Calu3 (cell line): ENCODE data around the gene ADGRA1. TPM values are rescaled to one million over a fixed set of nuclear protein-coding genes. Genes with fewer than 3 reads are reported as not detected.

Experiments
- BruUV-seq: library from RNA; stranded (reverse); fragments of 400-500 nt; replicated peaks from 2 replicates; lab custom pipeline; 2021; lab: Mats Ljungman, UMichigan
- CTCF ChIA-PET: fragments of 300-600 bp; sonication (Branson Sonifier 250); formaldehyde crosslinking; loops from one replicate; lab custom pipeline; 2022; ENCODE audit warnings: antibody characterized with exemption; lab: Charles Lee
- DNase-seq: peaks from one replicate; pipeline ENCODE4 v3.0.0; 2022
- H3K27ac Mint-ChIP-seq: one replicate; pipeline ENCODE4 v1.8.0; 2022; ENCODE audit warnings: mixed read lengths; ENCODE audit not compliant: unreplicated experiment
- H3K27me3 Mint-ChIP-seq: one replicate; pipeline ENCODE4 v1.8.0; 2022; ENCODE audit warnings: mixed read lengths; ENCODE audit not compliant: unreplicated experiment
- H3K36me3 Mint-ChIP-seq: one replicate; pipeline ENCODE4 v1.8.0; 2022; ENCODE audit warnings: mild to moderate bottlenecking, moderate library complexity, mixed read lengths; ENCODE audit not compliant: insufficient read depth, unreplicated experiment
- H3K4me1 Mint-ChIP-seq: one replicate; pipeline ENCODE4 v1.8.0; 2022; ENCODE audit warnings: mild to moderate bottlenecking, low read depth, mixed read lengths; ENCODE audit not compliant: unreplicated experiment
- H3K4me3 Mint-ChIP-seq: one replicate; pipeline ENCODE4 v1.8.0; 2022; ENCODE audit warnings: mild to moderate bottlenecking, low read depth, moderate library complexity, mixed read lengths; ENCODE audit not compliant: unreplicated experiment
- H3K9me3 Mint-ChIP-seq: one replicate; pipeline ENCODE4 v1.8.0; 2022; ENCODE audit warnings: low read depth, mixed read lengths; ENCODE audit not compliant: unreplicated experiment
- intact Hi-C: fragments of 100-400 bp; cut with micrococcal nuclease; formaldehyde crosslinking; loops from one replicate; pipeline ENCODE4 v1.10.0; 2022; ENCODE audit not compliant: unreplicated experiment
- total RNA-seq: library from RNA; stranded (reverse); gene quantifications from 2 replicates; pipeline ENCODE4 v1.2.3, GENCODE V29; 2022
- TF ChIP-seq, protein P1 (sequence below): fragments of 200-600 bp; IDR thresholded peaks from one replicate; pipeline ENCODE4 v1.8.0; 2022; ENCODE audit warnings: antibody characterized with exemption; ENCODE audit not compliant: unreplicated experiment

The ADGRA1 gene
- total RNA-seq, 1 experiment from 2014 or later: not detected

DNA sequence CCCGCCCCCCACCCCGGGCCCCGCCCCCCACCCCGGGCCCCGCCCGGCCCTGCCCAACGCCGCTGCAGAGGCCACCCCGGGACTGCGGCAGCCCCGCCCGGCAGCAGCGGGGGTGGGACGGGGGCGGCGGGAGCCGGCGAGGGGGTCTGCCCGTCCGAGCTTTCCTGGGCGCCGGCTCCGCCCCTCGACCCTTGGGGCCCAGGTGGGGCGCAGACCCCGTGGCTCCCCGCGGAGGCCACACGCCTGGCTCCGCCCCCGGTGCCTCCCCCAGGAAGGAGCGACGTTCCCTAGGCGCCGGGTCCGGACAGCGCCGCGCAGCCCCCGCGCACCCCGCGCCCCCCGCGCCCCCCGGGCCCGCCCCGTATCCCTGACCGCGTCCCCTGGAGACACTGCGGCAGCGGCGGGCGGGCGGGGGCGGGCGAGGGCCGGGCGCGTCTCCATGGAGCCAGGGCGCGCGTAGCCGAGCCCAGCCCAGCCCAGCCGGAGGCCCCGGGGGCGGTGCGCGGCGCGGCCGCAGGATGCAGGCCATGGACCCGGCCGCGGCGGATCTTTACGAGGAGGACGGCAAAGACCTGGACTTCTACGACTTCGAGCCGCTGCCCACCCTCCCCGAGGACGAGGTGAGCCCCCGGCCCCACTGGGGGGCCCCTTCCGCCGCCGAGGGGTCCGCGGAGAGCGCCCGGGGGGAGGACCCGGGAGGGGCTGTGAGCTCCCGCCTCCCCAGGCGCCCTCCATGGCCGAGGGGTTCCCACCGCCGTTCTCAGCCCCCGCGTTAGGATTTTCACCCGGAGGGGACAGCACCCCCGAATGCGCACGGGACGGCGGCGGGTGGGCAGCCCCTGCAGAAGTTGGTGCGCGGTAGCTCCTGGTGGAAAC is 72.5 kb downstream of the ADGRA1 start, which contains the start of gene KNDC1:
Gene KNDC1, plus strand, starts transcription at position 270 of the 876 bp plus-strand sequence. Its CDS starts 249 bp downstream, at position 519.
- no peaks in the 10 kb centered on the region for H3K9me3 Mint-ChIP-seq
- peak; percentile 33 for DNase-seq
- CTCF ChIA-PET: interaction anchor here (0.6 kb wide), 1 partner anchor 254 kb away, joined by 6 read pairs; no protein-coding TSS in a partner anchor
- H3K27me3 Mint-ChIP-seq: peaks cover 5% of the 10 kb centered on the region
- H3K36me3 Mint-ChIP-seq: no peaks in the 10 kb centered on the region
- no peaks in the 10 kb centered on the region for H3K4me1 Mint-ChIP-seq
- TF ChIP-seq, protein P1, sequence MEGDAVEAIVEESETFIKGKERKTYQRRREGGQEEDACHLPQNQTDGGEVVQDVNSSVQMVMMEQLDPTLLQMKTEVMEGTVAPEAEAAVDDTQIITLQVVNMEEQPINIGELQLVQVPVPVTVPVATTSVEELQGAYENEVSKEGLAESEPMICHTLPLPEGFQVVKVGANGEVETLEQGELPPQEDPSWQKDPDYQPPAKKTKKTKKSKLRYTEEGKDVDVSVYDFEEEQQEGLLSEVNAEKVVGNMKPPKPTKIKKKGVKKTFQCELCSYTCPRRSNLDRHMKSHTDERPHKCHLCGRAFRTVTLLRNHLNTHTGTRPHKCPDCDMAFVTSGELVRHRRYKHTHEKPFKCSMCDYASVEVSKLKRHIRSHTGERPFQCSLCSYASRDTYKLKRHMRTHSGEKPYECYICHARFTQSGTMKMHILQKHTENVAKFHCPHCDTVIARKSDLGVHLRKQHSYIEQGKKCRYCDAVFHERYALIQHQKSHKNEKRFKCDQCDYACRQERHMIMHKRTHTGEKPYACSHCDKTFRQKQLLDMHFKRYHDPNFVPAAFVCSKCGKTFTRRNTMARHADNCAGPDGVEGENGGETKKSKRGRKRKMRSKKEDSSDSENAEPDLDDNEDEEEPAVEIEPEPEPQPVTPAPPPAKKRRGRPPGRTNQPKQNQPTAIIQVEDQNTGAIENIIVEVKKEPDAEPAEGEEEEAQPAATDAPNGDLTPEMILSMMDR: no peak
- no TSS peak for BruUV-seq
- intact Hi-C loops: no loop called here
- H3K27ac Mint-ChIP-seq: no peak within 1 kb of the TSS
- peak within 1 kb of the TSS; percentile 54 for H3K4me3 Mint-ChIP-seq

DNA sequence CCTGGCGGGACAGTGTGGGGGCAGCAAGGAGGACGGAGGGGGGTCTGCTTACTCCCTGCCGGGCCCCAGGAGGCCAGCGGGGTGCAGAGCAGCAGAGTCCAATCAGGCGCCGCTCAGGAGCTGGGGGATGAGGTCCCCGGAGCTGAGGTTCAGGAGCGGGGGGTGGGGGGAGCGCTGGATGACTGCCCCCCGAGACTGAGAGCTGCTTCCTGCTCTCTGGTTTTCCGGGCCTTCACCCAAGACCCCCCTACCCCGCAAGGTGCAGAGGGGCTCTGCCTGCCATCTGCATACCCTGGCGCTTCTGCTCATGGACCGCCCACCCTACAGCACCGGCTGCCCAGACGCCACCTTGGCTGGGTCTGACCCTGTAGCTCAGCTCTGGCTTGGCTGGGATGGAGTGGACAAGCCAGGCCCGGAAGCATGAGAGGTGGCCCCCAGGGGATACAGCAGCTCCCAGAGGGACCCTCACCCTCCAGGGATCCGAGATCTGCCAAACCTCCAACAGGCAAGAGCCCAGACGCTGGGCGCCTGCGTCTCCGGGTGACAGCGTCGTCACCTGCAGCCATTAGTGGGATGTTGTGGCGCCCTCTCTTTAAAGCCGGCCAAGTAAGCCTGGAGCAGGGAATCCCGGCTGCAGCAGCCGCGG is 73.2 kb downstream of the ADGRA1 start:
- Mint-ChIP-seq H3K36me3 (no peaks in the 10 kb centered on the region), H3K27ac (no peak overlapping the region), H3K4me1 (no peaks in the 10 kb centered on the region), H3K4me3 (peak overlapping the region; percentile 54), H3K27me3 (no peaks in the 10 kb centered on the region), H3K9me3 (no peaks in the 10 kb centered on the region)
- BruUV-seq: no TSS peak
- CTCF ChIA-PET: interaction anchor here (0.6 kb wide), 1 partner anchor 255 kb away, joined by 6 read pairs; no protein-coding TSS in a partner anchor
- no peak for DNase-seq
- TF ChIP-seq, protein P1: no peak
- intact Hi-C loops: no loop called here

DNA sequence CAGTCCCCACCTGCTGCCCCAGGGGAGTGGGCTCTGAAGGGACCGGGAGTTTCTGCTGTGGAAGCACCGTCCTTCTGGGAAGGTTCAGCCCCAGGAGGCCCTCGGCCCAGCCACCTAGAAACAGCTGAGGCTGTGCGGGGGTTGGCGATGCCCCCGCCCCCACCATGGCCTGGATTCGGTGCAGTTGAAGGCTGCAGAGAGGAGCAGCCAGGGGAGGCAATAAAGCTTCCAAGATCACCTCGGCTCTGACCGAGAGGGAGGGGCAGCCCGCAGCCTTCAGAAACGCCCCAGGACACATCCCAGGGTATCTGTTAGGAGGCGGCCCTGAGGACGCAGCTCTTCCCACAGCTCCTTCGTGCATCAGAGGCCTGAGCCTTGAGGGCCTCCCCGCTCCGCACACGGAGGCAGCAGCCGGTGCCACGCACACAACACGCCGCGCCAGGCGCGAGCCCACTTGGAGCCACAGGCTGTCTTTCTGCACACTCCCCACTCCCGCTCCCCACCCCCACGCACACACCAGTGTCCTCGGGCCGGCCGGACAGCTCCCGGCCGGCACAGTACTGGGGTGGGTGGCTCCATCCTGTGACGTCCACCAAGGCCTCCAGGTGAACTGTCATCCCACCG is 73.9 kb downstream of the ADGRA1 start:
- TF ChIP-seq, protein P1: no peak
- intact Hi-C loops: no loop called here
- Mint-ChIP-seq H3K27me3 (no peaks in the 10 kb centered on the region), H3K4me3 (peak overlapping the region; percentile 54), H3K36me3 (no peaks in the 10 kb centered on the region), H3K9me3 (no peaks in the 10 kb centered on the region), H3K27ac (no peak overlapping the region), H3K4me1 (no peaks in the 10 kb centered on the region)
- BruUV-seq: no TSS peak
- no peak for DNase-seq
- CTCF ChIA-PET: no interaction called here

DNA sequence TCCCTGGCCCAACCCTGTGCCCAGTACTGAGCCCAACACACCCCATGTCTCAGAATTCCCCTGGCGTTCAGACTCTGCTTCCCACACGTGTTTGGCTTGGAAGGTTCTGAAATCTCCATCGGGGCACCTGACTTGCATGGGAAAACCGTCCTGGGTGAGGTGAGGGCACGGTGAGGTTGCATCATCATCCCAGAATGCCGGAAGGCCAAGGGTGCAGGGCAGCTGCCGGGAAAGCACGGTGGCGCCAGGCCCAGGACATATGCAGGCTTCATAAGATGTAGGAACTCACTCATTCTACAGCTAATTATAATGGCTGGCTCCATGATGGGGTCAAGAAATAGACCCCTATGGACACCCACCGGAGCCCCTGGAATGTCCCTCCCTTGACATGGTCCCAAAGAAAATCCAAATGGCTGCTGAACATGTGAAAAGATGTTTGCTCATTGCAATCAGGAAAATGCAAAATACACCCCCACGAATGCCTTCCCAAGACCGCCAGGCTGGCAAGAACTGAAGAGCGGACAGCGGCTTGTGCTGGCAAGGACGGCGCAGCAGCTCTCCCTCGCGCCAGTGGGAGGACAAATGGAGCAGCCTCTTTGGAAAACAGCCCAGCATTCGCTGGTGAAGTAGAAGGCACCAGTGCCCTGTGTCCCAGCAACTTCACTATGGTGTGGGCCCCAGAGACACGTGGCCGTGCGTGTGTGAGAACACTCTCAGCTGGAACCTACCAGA is 74.6 kb downstream of the ADGRA1 start:
- Mint-ChIP-seq H3K9me3 (no peaks in the 10 kb centered on the region), H3K27ac (peak overlapping the region; percentile 52), H3K4me1 (no peaks in the 10 kb centered on the region), H3K36me3 (no peaks in the 10 kb centered on the region), H3K4me3 (no peak overlapping the region), H3K27me3 (no peaks in the 10 kb centered on the region)
- TF ChIP-seq, protein P1: no peak
- DNase-seq: peak; percentile 32
- no TSS peak for BruUV-seq
- intact Hi-C loops: no loop called here
- CTCF ChIA-PET: no interaction called here
